Nephron (organoid): ENCODE measurements around the gene KMT5B.

Experiments
- H3K27ac Mint-ChIP-seq, 3 experiments: 2 replicates each; pipeline ENCODE4 v1.8.0; 2020; ENCODE audit warnings: mixed read lengths in 3 of 3, mild to moderate bottlenecking in 2 of 3, moderate library complexity in 1 of 3
- H3K27me3 Mint-ChIP-seq: 2 replicates; pipeline ENCODE4 v1.8.0; 2021; ENCODE audit warnings: low read depth, mild to moderate bottlenecking, moderate library complexity, mixed read lengths
- H3K36me3 Mint-ChIP-seq: 2 replicates; pipeline ENCODE4 v1.8.0; 2020; ENCODE audit warnings: low read depth, mixed read lengths
- H3K4me1 Mint-ChIP-seq: 2 replicates; pipeline ENCODE4 v1.8.0; 2020; ENCODE audit warnings: mixed read lengths
- H3K4me3 Mint-ChIP-seq, 3 experiments: 2 replicates each; pipeline ENCODE4 v1.8.0; 2020; ENCODE audit warnings: mild to moderate bottlenecking in 3 of 3, mixed read lengths in 3 of 3, moderate library complexity in 2 of 3
- H3K9me3 Mint-ChIP-seq: 2 replicates; pipeline ENCODE4 v1.8.0; 2020; ENCODE audit warnings: mixed read lengths
- CTCF ChIP-seq, 3 experiments: fragments of 200-600 bp; sonication (generic); IDR thresholded peaks; one replicate each; pipeline ENCODE4 v1.5.0; 2021; ENCODE audit warnings: antibody characterized with exemption in 3 of 3; ENCODE audit not compliant: unreplicated experiment in 3 of 3

Gene KMT5B

GRCh38 chr11:68189888-68190287 is 23.2 kb downstream of the KMT5B start:
- no peaks in the 10 kb centered on the region for H3K9me3 Mint-ChIP-seq
- no peak overlapping the region for H3K27ac Mint-ChIP-seq
- H3K36me3 Mint-ChIP-seq: peaks cover 30% of the 10 kb centered on the region
- peaks cover 14% of the 10 kb centered on the region for H3K4me1 Mint-ChIP-seq
- TF ChIP-seq CTCF (IDR thresholded peaks at IDR 0.05; ENCODE audit: unreplicated experiment in 3 of 3): no peak
- H3K27me3 Mint-ChIP-seq: no peaks in the 10 kb centered on the region
- H3K4me3 Mint-ChIP-seq: no peak overlapping the region

GRCh38 chr11:68189082-68189481 is 24.0 kb downstream of the KMT5B start:
- no peaks in the 10 kb centered on the region for H3K9me3 Mint-ChIP-seq
- H3K36me3 Mint-ChIP-seq: peaks cover 37% of the 10 kb centered on the region
- H3K27ac Mint-ChIP-seq: no peak overlapping the region
- H3K4me3 Mint-ChIP-seq: no peak overlapping the region
- peaks cover 14% of the 10 kb centered on the region for H3K4me1 Mint-ChIP-seq
- no peaks in the 10 kb centered on the region for H3K27me3 Mint-ChIP-seq
- no peak for TF ChIP-seq CTCF (IDR thresholded peaks at IDR 0.05; ENCODE audit: unreplicated experiment in 3 of 3)

GRCh38 chr11:68186061-68186460 is 27.0 kb downstream of the KMT5B start:
- H3K27ac Mint-ChIP-seq: no peak overlapping the region
- H3K4me1 Mint-ChIP-seq: peaks cover 5% of the 10 kb centered on the region
- H3K36me3 Mint-ChIP-seq: peaks cover 57% of the 10 kb centered on the region
- H3K27me3 Mint-ChIP-seq: no peaks in the 10 kb centered on the region
- no peak overlapping the region for H3K4me3 Mint-ChIP-seq
- H3K9me3 Mint-ChIP-seq: no peaks in the 10 kb centered on the region
- TF ChIP-seq CTCF (IDR thresholded peaks at IDR 0.05; ENCODE audit: unreplicated experiment in 3 of 3): no peak

GRCh38 chr11:68181719-68182451 is 31.2 kb downstream of the KMT5B start:
- Mint-ChIP-seq H3K4me3 (no peak overlapping the region), H3K36me3 (peaks cover 70% of the 10 kb centered on the region)

GRCh38 chr11:68179847-68180246 is 33.2 kb downstream of the KMT5B start:
- no peaks in the 10 kb centered on the region for H3K27me3 Mint-ChIP-seq
- no peaks in the 10 kb centered on the region for H3K9me3 Mint-ChIP-seq
- H3K36me3 Mint-ChIP-seq: peaks cover 68% of the 10 kb centered on the region
- no peaks in the 10 kb centered on the region for H3K4me1 Mint-ChIP-seq
- no peak overlapping the region for H3K27ac Mint-ChIP-seq
- TF ChIP-seq CTCF (IDR thresholded peaks at IDR 0.05; ENCODE audit: unreplicated experiment in 3 of 3): no peak
- H3K4me3 Mint-ChIP-seq: no peak overlapping the region

More at GRCh38 chr11:68181719-68182451, 31.2 kb downstream of the KMT5B start:
- no peaks in the 10 kb centered on the region for H3K4me1 Mint-ChIP-seq
- TF ChIP-seq CTCF (IDR thresholded peaks at IDR 0.05; ENCODE audit: unreplicated experiment in 3 of 3): no peak
- no peak overlapping the region for H3K27ac Mint-ChIP-seq
- no peaks in the 10 kb centered on the region for H3K27me3 Mint-ChIP-seq
- no peaks in the 10 kb centered on the region for H3K9me3 Mint-ChIP-seq

- H3K36me3 Mint-ChIP-seq: peaks cover 68% of the 10 kb centered on the region
- no peak overlapping the region for H3K27ac Mint-ChIP-seq
- H3K9me3 Mint-ChIP-seq: no peaks in the 10 kb centered on the region
- no peaks in the 10 kb centered on the region for H3K4me1 Mint-ChIP-seq
- no peaks in the 10 kb centered on the region for H3K27me3 Mint-ChIP-seq
- no peak overlapping the region for H3K4me3 Mint-ChIP-seq
- no peak for TF ChIP-seq CTCF (IDR thresholded peaks at IDR 0.05; ENCODE audit: unreplicated experiment in 3 of 3)
These were observed 35.2 kb downstream of the KMT5B start for GRCh38 chr11:68177877-68178276.
